ENCODE results near the gene MYL5. TPM values are rescaled to one million over a fixed set of nuclear protein-coding genes. Genes with fewer than 3 reads are reported as not detected.

MYL5 gene
- polyA plus RNA-seq, 2 of the 4 experiments (the other 2 are of a cell fraction) = 8.0 to 8.3 TPM

GRCh38 chr4:674172-675035 lies at the start of gene MYL5, which contains the start of gene ATP5ME (continued):
- TF ChIP-seq ZNF302 (CRISPR knock-in tag; IDR thresholded peaks at IDR 0.05) (no peak), HOXB5 (CRISPR knock-in tag; IDR thresholded peaks at IDR 0.05) (no peak), ZC3H11A (IDR thresholded peaks at IDR 0.05) (no peak), ZSCAN20 (CRISPR knock-in tag; IDR thresholded peaks at IDR 0.05) (no peak), JUN (IDR thresholded peaks at IDR 0.05) (no peak; a peak in 1 of 5 replicates), RNF2 (IDR thresholded peaks at IDR 0.05; ENCODE audit: borderline replicate concordance, low read depth) (no peak), NPAS2 (CRISPR knock-in tag; IDR thresholded peaks at IDR 0.05; ENCODE audit: borderline replicate concordance) (no peak), FOSB (CRISPR knock-in tag; IDR thresholded peaks at IDR 0.05) (no peak), JUNB (IDR thresholded peaks at IDR 0.05) (no peak), REST (IDR thresholded peaks at IDR 0.05) (no peak), HOXA7 (CRISPR knock-in tag; IDR thresholded peaks at IDR 0.05) (no peak), USF2 (IDR thresholded peaks at IDR 0.05) (peak; percentile 82), HOXB13 (CRISPR knock-in tag; IDR thresholded peaks at IDR 0.05; ENCODE audit: low read depth) (no peak), CEBPB (IDR thresholded peaks at IDR 0.05) (no peak), NFE2L2 (conservative IDR thresholded peaks at IDR 0.05; ENCODE audit: low read length) (no peak), SREBF2 (IDR thresholded peaks at IDR 0.05) (no peak), RAD21 (conservative IDR thresholded peaks at IDR 0.05 in 1 of 2, IDR thresholded peaks at IDR 0.05 in 1 of 2) (peak in 1 of 2 experiments; percentile 47; a peak in 4 of 5 replicates), POLR2AphosphoS2 (conservative IDR thresholded peaks at IDR 0.05; ENCODE audit: low read length) (no peak), RFX5 (IDR thresholded peaks at IDR 0.05) (peak; percentile 43; the same call in 1 of the 2 replicates), FOXS1 (CRISPR knock-in tag; IDR thresholded peaks at IDR 0.05) (no peak), RARB (CRISPR knock-in tag; IDR thresholded peaks at IDR 0.05) (no peak)
- TF ChIP-seq, protein P1, sequence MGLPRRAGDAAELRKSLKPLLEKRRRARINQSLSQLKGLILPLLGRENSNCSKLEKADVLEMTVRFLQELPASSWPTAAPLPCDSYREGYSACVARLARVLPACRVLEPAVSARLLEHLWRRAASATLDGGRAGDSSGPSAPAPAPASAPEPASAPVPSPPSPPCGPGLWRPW (IDR thresholded peaks at IDR 0.05) = no peak
- TF ChIP-seq, protein P2, sequence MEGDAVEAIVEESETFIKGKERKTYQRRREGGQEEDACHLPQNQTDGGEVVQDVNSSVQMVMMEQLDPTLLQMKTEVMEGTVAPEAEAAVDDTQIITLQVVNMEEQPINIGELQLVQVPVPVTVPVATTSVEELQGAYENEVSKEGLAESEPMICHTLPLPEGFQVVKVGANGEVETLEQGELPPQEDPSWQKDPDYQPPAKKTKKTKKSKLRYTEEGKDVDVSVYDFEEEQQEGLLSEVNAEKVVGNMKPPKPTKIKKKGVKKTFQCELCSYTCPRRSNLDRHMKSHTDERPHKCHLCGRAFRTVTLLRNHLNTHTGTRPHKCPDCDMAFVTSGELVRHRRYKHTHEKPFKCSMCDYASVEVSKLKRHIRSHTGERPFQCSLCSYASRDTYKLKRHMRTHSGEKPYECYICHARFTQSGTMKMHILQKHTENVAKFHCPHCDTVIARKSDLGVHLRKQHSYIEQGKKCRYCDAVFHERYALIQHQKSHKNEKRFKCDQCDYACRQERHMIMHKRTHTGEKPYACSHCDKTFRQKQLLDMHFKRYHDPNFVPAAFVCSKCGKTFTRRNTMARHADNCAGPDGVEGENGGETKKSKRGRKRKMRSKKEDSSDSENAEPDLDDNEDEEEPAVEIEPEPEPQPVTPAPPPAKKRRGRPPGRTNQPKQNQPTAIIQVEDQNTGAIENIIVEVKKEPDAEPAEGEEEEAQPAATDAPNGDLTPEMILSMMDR (IDR thresholded peaks at IDR 0.05) = peak; percentile 69
